ENCODE measurements around the gene C2orf81.
"Not testable (repeated sequence)": the region's sequence is repeated elsewhere in the genome, so short reads cannot be mapped to it uniquely, and the experiment has no call there.

Gene C2orf81

DNA sequence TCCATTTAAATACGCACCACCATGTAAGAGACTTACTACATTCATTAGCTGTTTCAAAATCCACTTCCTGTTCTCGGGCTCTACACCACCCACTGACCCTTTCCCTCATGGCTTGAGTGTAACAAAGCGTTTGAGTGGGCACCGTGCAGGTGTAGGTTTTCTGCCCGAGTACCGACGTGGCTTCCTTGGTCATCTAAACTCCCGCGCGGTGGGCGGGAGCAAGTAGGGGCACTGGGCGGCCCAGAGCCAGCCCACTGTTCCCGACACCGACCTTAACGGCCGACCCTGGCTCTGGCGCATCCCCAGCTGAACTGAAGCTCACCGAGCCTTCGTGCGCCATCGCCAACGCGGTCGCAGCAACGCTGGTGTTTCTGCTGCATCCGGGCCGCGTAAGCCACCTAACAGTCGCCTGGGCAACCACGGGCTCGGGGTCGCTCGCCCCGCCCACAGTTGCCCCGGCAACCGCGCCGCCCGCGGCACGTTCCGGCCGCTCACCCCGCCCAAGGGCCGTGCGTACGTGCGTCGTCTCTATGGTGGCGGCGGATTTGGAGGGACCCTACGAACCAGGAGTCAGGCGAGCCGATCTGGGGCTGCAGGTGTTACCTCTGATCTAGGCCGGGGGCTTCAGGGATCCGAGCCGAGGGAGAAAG lies at the start of gene C2orf81, which contains the start of gene WDR54:
Gene C2orf81 (minus strand): TSS at position 399 of the 650 bp plus-strand sequence. CDS start 59 bp downstream, at position 340.
Gene WDR54 (plus strand): TSS at position 510 of the 650 bp plus-strand sequence. CDS start 424 bp downstream, outside the sequence.
- Histone ChIP-seq H3K4me3 (ENCODE audit: low read depth in 1 of 2, low read length in 1 of 2) (peak within 1 kb of the TSS; percentile 63 to 84), H3K9me3 (no peaks in the 10 kb centered on the region), H3K27me3 (peaks cover 65% of the 10 kb centered on the region), H3K36me3 (no peaks in the 10 kb centered on the region), H3K4me1 (ENCODE audit: control insufficient read depth in 1 of 2, insufficient read depth in 1 of 2, low read depth in 1 of 2, low read length in 1 of 2) (peaks cover 14 to 15% of the 10 kb centered on the region in 2 experiments), H3K27ac (no peak within 1 kb of the TSS)
- TF ChIP-seq, protein P1, sequence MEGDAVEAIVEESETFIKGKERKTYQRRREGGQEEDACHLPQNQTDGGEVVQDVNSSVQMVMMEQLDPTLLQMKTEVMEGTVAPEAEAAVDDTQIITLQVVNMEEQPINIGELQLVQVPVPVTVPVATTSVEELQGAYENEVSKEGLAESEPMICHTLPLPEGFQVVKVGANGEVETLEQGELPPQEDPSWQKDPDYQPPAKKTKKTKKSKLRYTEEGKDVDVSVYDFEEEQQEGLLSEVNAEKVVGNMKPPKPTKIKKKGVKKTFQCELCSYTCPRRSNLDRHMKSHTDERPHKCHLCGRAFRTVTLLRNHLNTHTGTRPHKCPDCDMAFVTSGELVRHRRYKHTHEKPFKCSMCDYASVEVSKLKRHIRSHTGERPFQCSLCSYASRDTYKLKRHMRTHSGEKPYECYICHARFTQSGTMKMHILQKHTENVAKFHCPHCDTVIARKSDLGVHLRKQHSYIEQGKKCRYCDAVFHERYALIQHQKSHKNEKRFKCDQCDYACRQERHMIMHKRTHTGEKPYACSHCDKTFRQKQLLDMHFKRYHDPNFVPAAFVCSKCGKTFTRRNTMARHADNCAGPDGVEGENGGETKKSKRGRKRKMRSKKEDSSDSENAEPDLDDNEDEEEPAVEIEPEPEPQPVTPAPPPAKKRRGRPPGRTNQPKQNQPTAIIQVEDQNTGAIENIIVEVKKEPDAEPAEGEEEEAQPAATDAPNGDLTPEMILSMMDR (IDR thresholded peaks at IDR 0.05): no peak

DNA sequence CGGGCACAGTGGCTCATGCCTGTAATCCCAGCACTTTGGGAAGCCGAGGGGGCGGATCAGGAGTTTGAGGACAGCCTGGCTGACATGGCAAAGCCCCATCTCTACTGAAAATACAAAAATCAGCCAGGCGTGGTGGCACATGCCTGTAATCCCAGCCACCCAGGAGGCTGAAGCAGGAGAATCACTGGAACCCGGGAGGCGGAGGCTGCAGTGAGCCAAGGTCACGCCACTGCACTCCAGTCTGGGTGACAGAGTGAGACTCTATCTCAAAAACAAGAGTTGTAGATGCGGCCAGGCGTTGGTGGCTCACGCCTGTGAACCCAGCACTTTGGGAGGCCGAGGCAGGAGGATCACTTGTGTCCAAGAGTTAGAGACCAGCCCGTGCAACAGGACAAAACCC lies 49.3 kb upstream of the C2orf81 start:
- H3K27me3 ChIP-seq; H3K4me3 ChIP-seq (ENCODE audit: low read depth in 1 of 2, low read length in 1 of 2); H3K27ac ChIP-seq; H3K9me3 ChIP-seq: not testable (repeated sequence)
- Histone ChIP-seq H3K36me3 (peaks cover 16% of the 10 kb centered on the region), H3K4me1 (ENCODE audit: control insufficient read depth in 1 of 2, insufficient read depth in 1 of 2, low read depth in 1 of 2, low read length in 1 of 2) (peaks cover 26 to 28% of the 10 kb centered on the region in 2 experiments)

DNA sequence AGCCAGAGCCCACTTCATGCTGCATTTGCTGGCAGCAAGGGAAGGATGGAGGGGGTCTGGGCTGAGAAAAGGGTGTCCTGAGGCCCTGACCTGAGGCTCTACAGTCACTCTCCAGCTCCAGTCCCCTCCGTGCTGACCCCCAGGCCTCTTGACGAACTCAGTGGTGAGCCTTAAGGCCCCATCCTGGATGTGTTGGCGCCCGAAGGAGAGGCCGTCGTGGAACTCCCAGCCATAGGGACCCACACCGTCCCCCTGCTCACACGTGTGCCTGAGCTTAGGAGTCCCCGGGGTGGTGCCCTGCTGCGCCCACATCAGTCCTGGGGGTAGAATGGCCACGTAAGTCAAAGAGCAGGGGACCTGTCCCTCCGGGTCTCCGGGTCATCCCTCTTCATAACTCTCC lies 43.0 kb upstream of the C2orf81 start:
- Histone ChIP-seq H3K36me3 (peaks cover 20% of the 10 kb centered on the region), H3K27ac (peak overlapping the region; percentile 85), H3K27me3 (no peaks in the 10 kb centered on the region), H3K4me3 (ENCODE audit: low read depth in 1 of 2, low read length in 1 of 2) (peak overlapping the region; percentile 86 to 88), H3K4me1 (ENCODE audit: control insufficient read depth in 1 of 2, insufficient read depth in 1 of 2, low read depth in 1 of 2, low read length in 1 of 2) (peaks cover 15 to 20% of the 10 kb centered on the region in 2 experiments), H3K9me3 (no peaks in the 10 kb centered on the region)
- TF ChIP-seq, protein P1 (IDR thresholded peaks at IDR 0.05): no peak

DNA sequence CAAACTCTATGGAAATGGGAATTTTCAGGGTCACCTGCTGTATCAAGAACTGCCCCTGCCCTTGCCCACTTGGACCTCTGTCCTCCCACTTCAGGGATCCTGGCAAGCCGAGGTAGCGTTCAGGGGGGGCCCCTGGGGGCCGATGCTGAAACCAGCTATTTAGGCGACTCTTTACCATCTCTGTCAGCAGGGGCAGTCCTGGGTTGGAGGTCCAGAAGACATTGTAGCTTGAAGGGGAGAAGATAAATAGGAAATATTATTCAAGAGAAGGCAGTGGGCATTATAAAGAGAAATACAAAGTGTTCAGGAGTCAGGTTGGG lies 41.3 kb upstream of the C2orf81 start:
- H3K36me3 ChIP-seq: peaks cover 20% of the 10 kb centered on the region
- H3K9me3 ChIP-seq: no peaks in the 10 kb centered on the region
- H3K27me3 ChIP-seq: no peaks in the 10 kb centered on the region
- H3K27ac ChIP-seq: no peak overlapping the region
- TF ChIP-seq, protein P1 (IDR thresholded peaks at IDR 0.05): no peak
- peaks cover 23 to 29% of the 10 kb centered on the region in 2 experiments for H3K4me1 ChIP-seq (ENCODE audit: control insufficient read depth in 1 of 2, insufficient read depth in 1 of 2, low read depth in 1 of 2, low read length in 1 of 2)
- H3K4me3 ChIP-seq (ENCODE audit: low read depth in 1 of 2, low read length in 1 of 2): no peak overlapping the region

DNA sequence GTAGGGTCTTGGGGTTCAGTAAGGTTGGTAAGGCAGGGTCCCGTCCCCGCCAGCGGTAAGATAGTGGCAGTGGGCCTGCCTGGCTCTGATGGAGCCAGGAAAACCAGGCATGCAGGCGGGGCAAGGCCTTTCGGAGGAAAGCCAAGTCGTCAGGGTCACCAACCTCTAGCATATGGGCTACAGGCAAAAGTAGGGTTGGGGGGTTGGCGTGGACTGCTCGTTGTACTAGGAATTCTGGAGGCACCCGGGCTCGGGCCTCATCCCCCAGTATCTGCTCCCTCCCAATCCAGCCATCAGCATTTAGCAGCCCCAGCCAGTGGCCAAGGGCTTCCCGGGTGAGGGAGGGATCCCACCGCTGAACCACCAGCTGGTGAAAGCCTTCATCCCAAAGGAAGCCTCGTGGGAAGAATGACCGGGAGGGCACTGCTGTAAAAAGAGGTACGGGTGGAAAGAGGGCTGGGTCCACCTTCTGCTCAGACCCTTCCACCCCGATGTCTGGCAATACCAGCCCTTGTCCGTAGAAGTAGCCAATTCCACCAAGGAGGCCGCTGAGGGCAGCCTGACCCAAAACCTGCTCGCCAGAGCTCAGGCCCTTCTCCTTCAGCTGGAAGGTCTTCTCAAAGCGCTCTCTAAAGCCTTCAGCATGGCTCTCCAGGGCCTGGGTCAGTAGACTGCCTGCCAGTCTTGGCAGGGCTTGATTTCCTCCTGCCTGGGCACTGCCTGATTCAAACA lies 40.8 kb upstream of the C2orf81 start:
- peaks cover 20% of the 10 kb centered on the region for H3K36me3 ChIP-seq
- TF ChIP-seq, protein P1 (IDR thresholded peaks at IDR 0.05): no peak

More for the DNA sequence above, 40.8 kb upstream of the C2orf81 start:
- no peak overlapping the region for H3K27ac ChIP-seq
- H3K27me3 ChIP-seq: no peaks in the 10 kb centered on the region
- H3K9me3 ChIP-seq: no peaks in the 10 kb centered on the region
- H3K4me1 ChIP-seq (ENCODE audit: control insufficient read depth in 1 of 2, insufficient read depth in 1 of 2, low read depth in 1 of 2, low read length in 1 of 2): peaks cover 24 to 34% of the 10 kb centered on the region in 2 experiments
- H3K4me3 ChIP-seq (ENCODE audit: low read depth in 1 of 2, low read length in 1 of 2): no peak overlapping the region

Measured in neutrophil (primary cell).